Spleen (tissue), 11 donors: ENCODE measurements around the gene FN1. TPM values are rescaled to one million over a fixed set of nuclear protein-coding genes. Genes with fewer than 3 reads are reported as not detected.

Experiments used
- DNase-seq: peaks from one replicate; pipeline ENCODE4 v3.0.0-alpha.2; 2020
- H3K27ac ChIP-seq, 8 donors: fragments of 200-600 bp; sonication (generic) in 7 of 8; 1 replicate in 4 of 8; 2 replicates in 4 of 8; pipeline versions ENCODE4 v1.5.0 to v1.8.0; 2016 to 2021; ENCODE audit warnings: inconsistent platforms in 4 of 8, mild to moderate bottlenecking in 4 of 8, moderate library complexity in 1 of 8
- H3K27me3 ChIP-seq, 7 donors: fragments of 200-600 bp; sonication (generic) in 6 of 7; replicated peaks in 1 of 7; 1 replicate in 4 of 7; 2 replicates in 3 of 7; pipeline versions ENCODE4 v1.5.0 to v1.8.0; 2016 to 2021; ENCODE audit warnings: inconsistent platforms in 3 of 7, mild to moderate bottlenecking in 1 of 7
- H3K36me3 ChIP-seq, 6 donors: fragments of 200-600 bp; sonication (generic) in 5 of 6; 1 replicate in 4 of 6; 2 replicates in 2 of 6; pipeline versions ENCODE4 v1.5.0 to v1.8.0; 2016 to 2021; ENCODE audit warnings: inconsistent platforms in 2 of 6
- H3K4me1 ChIP-seq, 6 donors: fragments of 200-600 bp; sonication (generic) in 5 of 6; 1 replicate in 3 of 6; 2 replicates in 3 of 6; pipeline versions ENCODE4 v1.5.0 to v1.8.0; 2016 to 2021; ENCODE audit warnings: inconsistent platforms in 3 of 6
- H3K4me3 ChIP-seq, 8 donors: fragments of 200-600 bp; sonication (generic) in 7 of 8; 1 replicate in 4 of 8; 2 replicates in 4 of 8; pipeline versions ENCODE4 v1.5.0 to v1.8.0; 2016 to 2021; ENCODE audit warnings: inconsistent platforms in 4 of 8, mild to moderate bottlenecking in 4 of 8, moderate library complexity in 2 of 8
- H3K9me3 ChIP-seq, 8 donors: fragments of 200-600 bp; sonication (generic) in 7 of 8; 1 replicate in 4 of 8; 2 replicates in 4 of 8; pipeline versions ENCODE4 v1.5.0 to v1.8.0; 2016 to 2021; ENCODE audit warnings: inconsistent platforms in 4 of 8
- POLR2A ChIP-seq, 3 donors: fragments of 450-650 bp; IDR thresholded peaks; one replicate each; pipeline ENCODE4 v1.5.1; 2017; ENCODE audit warnings: antibody characterized with exemption in 3 of 3, mild to moderate bottlenecking in 1 of 3
- POLR2AphosphoS5 ChIP-seq, 3 donors: sonication (generic); formaldehyde crosslinking; IDR thresholded peaks; one replicate each; pipeline ENCODE4 v1.5.1; 2017; ENCODE audit warnings: antibody characterized with exemption in 3 of 3
- WGBS, 5 donors: extraction: QIAGEN DNeasy Blood & Tissue Kit in 3 of 5; methylation state at CpG; one replicate each; pipeline versions ENCODE4 v1.1.5 to v1.1.7; 2013 to 2018; 5-methylcytosine and 5-hydroxymethylcytosine counted together
- intact Hi-C: fragments of 100-400 bp; cut with DNase I; formaldehyde crosslinking; loops from one replicate; pipeline ENCODE4 v1.15.0; 2023; ENCODE audit warnings: low total_unique reads
- polyA plus RNA-seq, 3 donors: library from polyadenylated mRNA; stranded (reverse); fragments of 200-250 nt; gene quantifications; one replicate each; pipeline ENCODE4 v1.2.1, GENCODE V29; 2013
- total RNA-seq, 7 donors: library from RNA; depleted of rRNA in 3 of 7; stranded (reverse); fragments of >200 nt in 3 of 7; fragmentation: NEBNext Ultra II Directional in 4 of 7; extraction: Animal tissue kit (Norgen Biotek cat#: 25700) in 4 of 7; gene quantifications; one replicate each; pipeline versions ENCODE4 v1.1.0 to v1.2.1, GENCODE V29; 2016 to 2021
- TF ChIP-seq, protein P1 (sequence below), 11 experiments: fragments of 200-600 bp in 7 of 11; fragments of 450-650 bp in 4 of 11; sonication (generic) in 4 of 11; IDR thresholded peaks in 8 of 11; conservative IDR thresholded peaks in 3 of 11; 1 replicate in 7 of 11; 2 replicates in 4 of 11; pipeline versions ENCODE4 v1.4.0 to v1.8.0; 2016 to 2021; ENCODE audit warnings: antibody characterized with exemption in 11 of 11, inconsistent platforms in 4 of 11, mild to moderate bottlenecking in 1 of 11
- donor health status: healthy with polysubstance abuse.
- donor health status: DM: no; HTN: no; CAD: no; lungs with moderate emphysema.
- donor health status: DM: no; HTN: no; CAD: no.
- donor health status: Bipolar disorder and iron deficiency.
- donor health status: healthy.
- donor health status: DM: no; HTN: no; CAD: no.
- donor health status: DM: yes; HTN: yes; CAD: no.

FN1 gene
- total and polyA plus RNA-seq, 10 donors, result 28.0 to 104 (median 35.8) TPM

DNA sequence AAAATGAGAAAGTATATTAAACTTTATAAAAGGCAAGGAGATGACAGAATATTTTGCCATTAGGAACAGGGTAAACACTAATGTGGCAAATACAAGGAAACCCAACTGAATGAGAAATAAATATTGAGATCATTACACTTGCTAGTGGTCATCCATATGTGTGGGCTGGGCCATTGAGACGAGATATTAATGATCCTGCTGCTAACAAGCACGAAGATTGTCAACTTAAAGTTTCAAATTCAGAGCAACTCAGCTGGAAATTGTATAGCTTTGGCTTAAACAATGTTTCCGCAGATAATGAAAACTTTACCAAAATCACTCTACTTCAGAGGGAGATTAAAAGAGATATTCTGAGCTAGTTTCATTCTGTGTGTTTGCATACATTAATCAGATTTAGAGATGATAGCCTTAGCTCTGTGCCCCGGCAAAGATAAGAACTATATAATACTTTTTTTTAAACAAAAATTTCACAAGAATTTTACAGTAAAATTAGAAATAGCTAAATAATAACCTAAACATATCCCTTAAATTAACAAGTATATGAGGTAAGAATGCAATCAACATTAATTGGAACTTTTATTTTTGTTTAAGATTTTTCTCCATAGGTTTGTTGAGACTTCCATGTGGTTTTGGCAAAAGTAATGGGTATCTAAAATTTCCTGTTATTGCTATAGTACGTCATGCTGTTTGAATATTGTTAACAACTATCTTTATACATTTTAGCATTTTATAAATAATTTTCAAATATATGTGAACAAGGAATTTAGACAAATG is 40.0 kb downstream of the FN1 start:
- Histone ChIP-seq H3K36me3 (no peaks in the 10 kb centered on the region), H3K4me1 (no peaks in the 10 kb centered on the region), H3K4me3 (no peak overlapping the region), H3K9me3 (no peaks in the 10 kb centered on the region), H3K27me3 (no peaks in the 10 kb centered on the region), H3K27ac (no peak overlapping the region)
- DNase-seq, result no peak
- TF ChIP-seq, protein P1, sequence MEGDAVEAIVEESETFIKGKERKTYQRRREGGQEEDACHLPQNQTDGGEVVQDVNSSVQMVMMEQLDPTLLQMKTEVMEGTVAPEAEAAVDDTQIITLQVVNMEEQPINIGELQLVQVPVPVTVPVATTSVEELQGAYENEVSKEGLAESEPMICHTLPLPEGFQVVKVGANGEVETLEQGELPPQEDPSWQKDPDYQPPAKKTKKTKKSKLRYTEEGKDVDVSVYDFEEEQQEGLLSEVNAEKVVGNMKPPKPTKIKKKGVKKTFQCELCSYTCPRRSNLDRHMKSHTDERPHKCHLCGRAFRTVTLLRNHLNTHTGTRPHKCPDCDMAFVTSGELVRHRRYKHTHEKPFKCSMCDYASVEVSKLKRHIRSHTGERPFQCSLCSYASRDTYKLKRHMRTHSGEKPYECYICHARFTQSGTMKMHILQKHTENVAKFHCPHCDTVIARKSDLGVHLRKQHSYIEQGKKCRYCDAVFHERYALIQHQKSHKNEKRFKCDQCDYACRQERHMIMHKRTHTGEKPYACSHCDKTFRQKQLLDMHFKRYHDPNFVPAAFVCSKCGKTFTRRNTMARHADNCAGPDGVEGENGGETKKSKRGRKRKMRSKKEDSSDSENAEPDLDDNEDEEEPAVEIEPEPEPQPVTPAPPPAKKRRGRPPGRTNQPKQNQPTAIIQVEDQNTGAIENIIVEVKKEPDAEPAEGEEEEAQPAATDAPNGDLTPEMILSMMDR (IDR thresholded peaks at IDR 0.05 in 8 of 11, conservative IDR thresholded peaks at IDR 0.05 in 3 of 11), result no peak
- TF ChIP-seq POLR2A (IDR thresholded peaks at IDR 0.05) (no peak), POLR2AphosphoS5 (IDR thresholded peaks at IDR 0.05) (no peak)
- 67 to 82% (median 72%) methylated on average over 5 of the region's 5 CpGs for WGBS, 5 donors
- intact Hi-C loops, result no loop called here

DNA sequence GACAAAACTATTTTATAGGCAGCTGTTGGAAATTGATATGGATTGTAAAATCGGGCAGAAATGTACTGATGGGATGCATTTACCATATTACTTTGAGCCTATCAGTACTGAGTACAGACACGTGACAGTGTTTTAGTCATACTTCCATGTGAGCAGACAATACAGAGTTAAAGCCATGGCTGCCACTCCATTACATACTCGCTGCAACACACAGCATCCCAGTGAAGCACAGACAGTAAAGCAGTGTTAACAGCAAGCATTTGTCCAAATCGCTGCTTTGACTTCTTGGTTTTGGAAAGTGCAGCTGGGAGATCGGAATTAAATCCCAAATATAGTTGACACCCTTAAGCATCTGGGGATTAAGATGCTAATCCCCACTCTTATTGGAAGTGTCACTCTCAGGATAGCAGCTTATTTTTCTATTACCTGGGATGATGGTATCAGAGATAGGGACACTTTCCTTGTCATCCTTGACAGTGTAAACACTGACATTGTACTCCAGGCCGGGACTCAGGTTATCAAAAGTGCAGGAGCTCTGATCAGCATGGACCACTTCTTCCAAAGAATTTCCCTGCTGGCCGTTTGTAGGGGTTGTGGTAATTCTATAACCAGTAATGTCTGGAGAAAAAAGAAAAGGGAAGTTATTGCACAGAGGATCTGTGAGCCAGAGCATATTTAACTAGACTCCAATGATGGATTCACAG is 41.6 kb downstream of the FN1 start:
- DNase-seq, result no peak
- WGBS, 5 donors, result 78 to 87% (median 83%) methylated on average over 7 of the region's 7 CpGs

DNA sequence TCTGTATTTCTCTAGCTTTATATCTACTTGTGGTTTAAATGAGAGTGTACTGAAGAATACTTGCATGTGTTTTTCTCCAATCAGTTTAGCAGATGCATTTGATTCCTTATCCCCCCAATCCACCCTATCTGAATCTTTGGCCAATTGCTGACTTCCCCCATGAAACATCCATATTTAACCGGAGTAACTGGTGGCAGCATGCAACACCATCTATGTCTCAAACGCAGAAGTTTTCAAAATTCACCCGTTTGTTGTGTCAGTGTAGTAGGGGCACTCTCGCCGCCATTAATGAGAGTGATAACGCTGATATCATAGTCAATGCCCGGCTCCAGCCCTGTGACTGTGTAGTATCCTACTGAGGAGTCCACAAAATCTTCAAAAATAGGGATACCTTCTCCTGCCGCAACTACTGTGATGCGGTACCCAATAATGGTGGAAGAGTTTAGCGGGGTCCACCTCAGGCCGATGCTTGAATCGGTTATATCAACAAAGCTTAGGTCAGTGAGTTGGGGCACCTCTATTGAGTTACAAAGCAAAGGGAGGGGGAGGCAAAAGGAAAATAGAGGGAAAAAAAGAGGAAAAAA is 43.1 kb downstream of the FN1 start:
- DNase-seq, result no peak
- Histone ChIP-seq H3K36me3 (no peaks in the 10 kb centered on the region), H3K27me3 (no peaks in the 10 kb centered on the region), H3K9me3 (no peaks in the 10 kb centered on the region), H3K4me3 (no peak overlapping the region), H3K4me1 (no peaks in the 10 kb centered on the region), H3K27ac (no peak overlapping the region)
- TF ChIP-seq, protein P1 (IDR thresholded peaks at IDR 0.05 in 8 of 11, conservative IDR thresholded peaks at IDR 0.05 in 3 of 11), result no peak
- TF ChIP-seq POLR2AphosphoS5 (IDR thresholded peaks at IDR 0.05) (no peak), POLR2A (IDR thresholded peaks at IDR 0.05) (no peak)
- 94 to 98% (median 96%) methylated on average over 12 of the region's 12 CpGs for WGBS, 5 donors
- intact Hi-C loops, result no loop called here

More for the DNA sequence above, 41.6 kb downstream of the FN1 start:
- Histone ChIP-seq H3K4me1 (no peaks in the 10 kb centered on the region), H3K27me3 (no peaks in the 10 kb centered on the region), H3K27ac (no peak overlapping the region), H3K4me3 (no peak overlapping the region), H3K9me3 (no peaks in the 10 kb centered on the region), H3K36me3 (no peaks in the 10 kb centered on the region)
- intact Hi-C loops, result no loop called here
- TF ChIP-seq POLR2AphosphoS5 (IDR thresholded peaks at IDR 0.05) (no peak), POLR2A (IDR thresholded peaks at IDR 0.05) (no peak)
- TF ChIP-seq, protein P1 (IDR thresholded peaks at IDR 0.05 in 8 of 11, conservative IDR thresholded peaks at IDR 0.05 in 3 of 11), result no peak

DNA sequence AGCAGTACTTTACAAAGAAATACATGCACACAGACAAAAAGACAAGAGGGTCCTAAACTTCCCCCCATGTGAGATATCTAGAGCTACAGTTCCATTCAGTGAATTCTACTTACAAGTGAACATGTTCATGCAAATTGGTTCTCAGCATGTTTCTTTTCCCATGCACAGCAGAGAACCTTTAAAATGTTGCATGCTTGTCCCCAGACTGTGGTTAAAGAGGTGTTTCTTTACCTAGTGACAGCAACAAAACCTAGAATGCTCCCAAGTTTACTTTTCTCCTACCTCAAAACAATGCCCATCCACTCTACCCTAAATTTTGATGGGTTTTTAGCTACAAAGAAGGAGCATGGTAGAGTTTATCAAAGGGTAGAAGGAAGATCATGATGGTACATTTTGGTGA is 43.7 kb downstream of the FN1 start:
- Histone ChIP-seq H3K4me1 (no peaks in the 10 kb centered on the region), H3K27me3 (no peaks in the 10 kb centered on the region), H3K4me3 (no peak overlapping the region), H3K27ac (no peak overlapping the region), H3K36me3 (no peaks in the 10 kb centered on the region), H3K9me3 (no peaks in the 10 kb centered on the region)
- intact Hi-C loops, result no loop called here
- DNase-seq, result no peak
- no peak for TF ChIP-seq POLR2A (IDR thresholded peaks at IDR 0.05)
- no peak for TF ChIP-seq POLR2AphosphoS5 (IDR thresholded peaks at IDR 0.05)
- TF ChIP-seq, protein P1 (IDR thresholded peaks at IDR 0.05 in 8 of 11, conservative IDR thresholded peaks at IDR 0.05 in 3 of 11), result no peak
